NT2/D1 (cell line): ENCODE measurements around the gene TMPRSS15.

Source experiments
- SUZ12 ChIP-seq: IDR thresholded peaks from 2 replicates; pipeline ENCODE4 v1.6.1; 2011; ENCODE audit not compliant: insufficient read length, insufficient read depth; ENCODE audit errors: extremely low read depth
- YY1 ChIP-seq: IDR thresholded peaks from 2 replicates; pipeline ENCODE4 v1.6.1; 2011; ENCODE audit not compliant: insufficient read length, insufficient read depth
- ZNF274 ChIP-seq: IDR thresholded peaks from 2 replicates; pipeline ENCODE4 v1.6.1; 2011; ENCODE audit warnings: mild to moderate bottlenecking, low read depth, low read length

GRCh38 chr21:18253799-18254198 lies 149.8 kb downstream of the TMPRSS15 start:
- TF ChIP-seq YY1 (no peak), ZNF274 (no peak), SUZ12 (no peak)
